ENCODE measurements around the gene MFAP2. TPM values are rescaled to one million over a fixed set of nuclear protein-coding genes. Genes with fewer than 3 reads are reported as not detected.

Gene MFAP2
- total RNA-seq, 1 experiment from 2014 or later, result 27.2 TPM

GRCh38 chr1:16976966-16977365 lies 3.5 kb downstream of the MFAP2 start:
- Histone ChIP-seq H3K27me3 (replicated peaks; ENCODE audit: insufficient read depth, low read depth, low read length, poor library complexity) (no peaks in the 10 kb centered on the region), H3K4me1 (ENCODE audit: insufficient read depth, low read length, poor library complexity, severe bottlenecking) (peaks cover 13% of the 10 kb centered on the region), H3K9me3 (ENCODE audit: low read depth, low read length, poor library complexity, severe bottlenecking) (no peaks in the 10 kb centered on the region), H3K27ac (ENCODE audit: low read depth, low read length, poor library complexity, severe bottlenecking) (no peak overlapping the region), H3K36me3 (ENCODE audit: insufficient read depth, low read length, poor library complexity, severe bottlenecking) (no peaks in the 10 kb centered on the region), H3K4me3 (ENCODE audit: low read depth, low read length, poor library complexity, severe bottlenecking) (no peak overlapping the region)
- BruUV-seq (replicated peaks), result no TSS peak
- TF ChIP-seq EZH2 (IDR thresholded peaks at IDR 0.05; ENCODE audit: borderline replicate concordance, low read depth, low read length, poor library complexity, severe bottlenecking), result no peak
- TF ChIP-seq, protein P1, sequence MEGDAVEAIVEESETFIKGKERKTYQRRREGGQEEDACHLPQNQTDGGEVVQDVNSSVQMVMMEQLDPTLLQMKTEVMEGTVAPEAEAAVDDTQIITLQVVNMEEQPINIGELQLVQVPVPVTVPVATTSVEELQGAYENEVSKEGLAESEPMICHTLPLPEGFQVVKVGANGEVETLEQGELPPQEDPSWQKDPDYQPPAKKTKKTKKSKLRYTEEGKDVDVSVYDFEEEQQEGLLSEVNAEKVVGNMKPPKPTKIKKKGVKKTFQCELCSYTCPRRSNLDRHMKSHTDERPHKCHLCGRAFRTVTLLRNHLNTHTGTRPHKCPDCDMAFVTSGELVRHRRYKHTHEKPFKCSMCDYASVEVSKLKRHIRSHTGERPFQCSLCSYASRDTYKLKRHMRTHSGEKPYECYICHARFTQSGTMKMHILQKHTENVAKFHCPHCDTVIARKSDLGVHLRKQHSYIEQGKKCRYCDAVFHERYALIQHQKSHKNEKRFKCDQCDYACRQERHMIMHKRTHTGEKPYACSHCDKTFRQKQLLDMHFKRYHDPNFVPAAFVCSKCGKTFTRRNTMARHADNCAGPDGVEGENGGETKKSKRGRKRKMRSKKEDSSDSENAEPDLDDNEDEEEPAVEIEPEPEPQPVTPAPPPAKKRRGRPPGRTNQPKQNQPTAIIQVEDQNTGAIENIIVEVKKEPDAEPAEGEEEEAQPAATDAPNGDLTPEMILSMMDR (conservative IDR thresholded peaks at IDR 0.05; ENCODE audit: low read depth, low read length), result no peak
- POLR2A ChIA-PET (ENCODE audit: low non-redundant PET), result no interaction called here
- DNase-seq (ENCODE audit: low spot score), result no peak
- intact Hi-C loops (cut with micrococcal nuclease; ENCODE audit: unreplicated experiment), result no loop called here
- CTCF ChIA-PET, result no interaction called here

GRCh38 chr1:16975838-16976237 lies 4.6 kb downstream of the MFAP2 start:
- CTCF ChIA-PET, result interaction anchor here (0.8 kb wide), 1 partner anchor 9 kb away, joined by 3 read pairs; no protein-coding TSS in a partner anchor
- no peak overlapping the region for H3K27ac ChIP-seq (ENCODE audit: low read depth, low read length, poor library complexity, severe bottlenecking)
- H3K4me1 ChIP-seq (ENCODE audit: insufficient read depth, low read length, poor library complexity, severe bottlenecking), result peaks cover 13% of the 10 kb centered on the region

DNA sequence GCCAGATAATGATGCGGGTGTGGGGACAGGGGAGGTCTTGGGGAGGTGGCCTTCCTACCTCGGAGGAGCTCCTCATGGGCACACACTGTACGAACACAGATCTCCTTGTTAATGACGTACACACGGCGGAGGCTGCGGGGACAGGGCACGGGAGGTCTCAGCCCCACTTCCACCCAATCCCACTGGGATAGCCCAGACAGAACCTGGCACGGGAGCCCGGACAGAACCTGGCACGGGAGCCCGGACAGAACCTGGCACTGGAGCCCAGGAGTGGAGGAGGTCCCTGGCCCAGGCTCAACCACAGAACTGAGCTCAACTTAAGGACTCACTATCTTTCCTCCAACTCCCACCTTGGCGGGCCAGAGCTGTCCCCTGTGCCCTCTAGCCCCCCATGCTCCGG lies 5.2 kb downstream of the MFAP2 start:
- ChIA-PET CTCF (no interaction called here), POLR2A (ENCODE audit: low non-redundant PET) (no interaction called here)
- H3K4me3 ChIP-seq (ENCODE audit: low read depth, low read length, poor library complexity, severe bottlenecking), result no peak overlapping the region
- H3K4me1 ChIP-seq (ENCODE audit: insufficient read depth, low read length, poor library complexity, severe bottlenecking), result peaks cover 13% of the 10 kb centered on the region
- TF ChIP-seq EZH2 (IDR thresholded peaks at IDR 0.05; ENCODE audit: borderline replicate concordance, low read depth, low read length, poor library complexity, severe bottlenecking), result no peak
- TF ChIP-seq, protein P1 (conservative IDR thresholded peaks at IDR 0.05; ENCODE audit: low read depth, low read length), result no peak
- DNase-seq (ENCODE audit: low spot score), result no peak
- no peaks in the 10 kb centered on the region for H3K27me3 ChIP-seq (replicated peaks; ENCODE audit: insufficient read depth, low read depth, low read length, poor library complexity)
- BruUV-seq (replicated peaks), result no TSS peak
- H3K36me3 ChIP-seq (ENCODE audit: insufficient read depth, low read length, poor library complexity, severe bottlenecking), result no peaks in the 10 kb centered on the region
- intact Hi-C loops (cut with micrococcal nuclease; ENCODE audit: unreplicated experiment), result no loop called here
- no peaks in the 10 kb centered on the region for H3K9me3 ChIP-seq (ENCODE audit: low read depth, low read length, poor library complexity, severe bottlenecking)
- H3K27ac ChIP-seq (ENCODE audit: low read depth, low read length, poor library complexity, severe bottlenecking), result no peak overlapping the region

More at GRCh38 chr1:16975838-16976237, 4.6 kb downstream of the MFAP2 start:
- TF ChIP-seq, protein P1 (conservative IDR thresholded peaks at IDR 0.05; ENCODE audit: low read depth, low read length), result no peak
- TF ChIP-seq EZH2 (IDR thresholded peaks at IDR 0.05; ENCODE audit: borderline replicate concordance, low read depth, low read length, poor library complexity, severe bottlenecking), result no peak
- Histone ChIP-seq H3K27me3 (replicated peaks; ENCODE audit: insufficient read depth, low read depth, low read length, poor library complexity) (no peaks in the 10 kb centered on the region), H3K36me3 (ENCODE audit: insufficient read depth, low read length, poor library complexity, severe bottlenecking) (no peaks in the 10 kb centered on the region), H3K4me3 (ENCODE audit: low read depth, low read length, poor library complexity, severe bottlenecking) (no peak overlapping the region), H3K9me3 (ENCODE audit: low read depth, low read length, poor library complexity, severe bottlenecking) (no peaks in the 10 kb centered on the region)
- intact Hi-C loops (cut with micrococcal nuclease; ENCODE audit: unreplicated experiment), result no loop called here
- POLR2A ChIA-PET (ENCODE audit: low non-redundant PET), result no interaction called here
- no TSS peak for BruUV-seq (replicated peaks)
- no peak for DNase-seq (ENCODE audit: low spot score)

Measured in A673 (cell line).